Neutrophil (primary cell): Measurements from ENCODE around the gene RP9.
A peak's percentile ranks its signal among the peaks of the same experiment; 100 is the strongest.

ENCODE experiments used
- H3K27ac ChIP-seq: fragments of 200-600 bp; sonication (generic); 2 replicates; pipeline ENCODE4 v1.5.1; 2016; ENCODE audit warnings: mild to moderate bottlenecking, moderate library complexity
- H3K27me3 ChIP-seq: fragments of 200-600 bp; sonication (generic); 2 replicates; pipeline ENCODE4 v1.6.0; 2016; ENCODE audit warnings: mild to moderate bottlenecking
- H3K36me3 ChIP-seq: fragments of 200-600 bp; sonication (generic); 2 replicates; pipeline ENCODE4 v1.5.1; 2017
- H3K4me1 ChIP-seq, 2 experiments: fragments of 200-600 bp in 1 of 2; sonication (generic) in 1 of 2; 1 replicate in 1 of 2; 2 replicates in 1 of 2; pipeline versions ENCODE4 v1.5.1 to v1.6.1; 2013 to 2016; ENCODE audit warnings: low read depth in 1 of 2, low read length in 1 of 2, mild to moderate bottlenecking in 1 of 2, moderate library complexity in 1 of 2; ENCODE audit not compliant: control insufficient read depth in 1 of 2, insufficient read depth in 1 of 2
- H3K4me3 ChIP-seq, 2 experiments: fragments of 200-600 bp in 1 of 2; sonication (generic) in 1 of 2; 1 replicate in 1 of 2; 2 replicates in 1 of 2; pipeline ENCODE4 v1.5.1; 2013 to 2016; ENCODE audit warnings: low read depth in 1 of 2, low read length in 1 of 2, mild to moderate bottlenecking in 1 of 2, moderate library complexity in 1 of 2
- H3K9me3 ChIP-seq: fragments of 200-600 bp; sonication (generic); 2 replicates; pipeline ENCODE4 v1.5.1; 2016
- TF ChIP-seq, protein P1 (sequence below): fragments of 200-600 bp; sonication (generic); IDR thresholded peaks from 2 replicates; pipeline ENCODE4 v1.5.1; 2016; ENCODE audit warnings: antibody characterized with exemption

RP9 gene

DNA sequence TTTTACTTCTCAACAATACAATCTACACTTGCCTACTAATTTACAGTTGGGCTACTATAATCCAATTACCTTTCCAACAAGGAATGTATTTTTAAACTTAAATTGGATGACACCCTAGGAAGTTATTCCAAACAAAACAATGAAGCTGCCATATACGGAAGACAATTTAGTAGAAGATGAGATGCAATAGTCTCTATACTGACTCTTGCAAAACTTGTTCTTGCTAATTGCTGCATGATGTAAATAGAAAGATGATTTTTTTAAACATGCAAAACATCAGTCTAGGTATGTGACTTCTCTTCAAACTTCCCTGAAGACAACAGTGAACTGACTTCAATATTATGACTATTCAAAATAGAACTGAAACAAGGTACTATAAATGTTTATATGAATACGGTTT lies 64.2 kb downstream of the RP9 start:
- TF ChIP-seq, protein P1, sequence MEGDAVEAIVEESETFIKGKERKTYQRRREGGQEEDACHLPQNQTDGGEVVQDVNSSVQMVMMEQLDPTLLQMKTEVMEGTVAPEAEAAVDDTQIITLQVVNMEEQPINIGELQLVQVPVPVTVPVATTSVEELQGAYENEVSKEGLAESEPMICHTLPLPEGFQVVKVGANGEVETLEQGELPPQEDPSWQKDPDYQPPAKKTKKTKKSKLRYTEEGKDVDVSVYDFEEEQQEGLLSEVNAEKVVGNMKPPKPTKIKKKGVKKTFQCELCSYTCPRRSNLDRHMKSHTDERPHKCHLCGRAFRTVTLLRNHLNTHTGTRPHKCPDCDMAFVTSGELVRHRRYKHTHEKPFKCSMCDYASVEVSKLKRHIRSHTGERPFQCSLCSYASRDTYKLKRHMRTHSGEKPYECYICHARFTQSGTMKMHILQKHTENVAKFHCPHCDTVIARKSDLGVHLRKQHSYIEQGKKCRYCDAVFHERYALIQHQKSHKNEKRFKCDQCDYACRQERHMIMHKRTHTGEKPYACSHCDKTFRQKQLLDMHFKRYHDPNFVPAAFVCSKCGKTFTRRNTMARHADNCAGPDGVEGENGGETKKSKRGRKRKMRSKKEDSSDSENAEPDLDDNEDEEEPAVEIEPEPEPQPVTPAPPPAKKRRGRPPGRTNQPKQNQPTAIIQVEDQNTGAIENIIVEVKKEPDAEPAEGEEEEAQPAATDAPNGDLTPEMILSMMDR = no peak
- no peak overlapping the region for H3K4me3 ChIP-seq
- H3K36me3 ChIP-seq = no peaks in the 10 kb centered on the region
- no peaks in the 10 kb centered on the region for H3K27me3 ChIP-seq
- H3K27ac ChIP-seq = peak overlapping the region; percentile 68
- H3K4me1 ChIP-seq = peaks cover 90 to 95% of the 10 kb centered on the region in 2 experiments
- no peaks in the 10 kb centered on the region for H3K9me3 ChIP-seq
